GM06990 (cell line): Measurements from ENCODE around the gene LY86.

Source experiments
- DNase-seq: peaks from one replicate; pipeline ENCODE4 v3.0.0-alpha.2; 2011; ENCODE audit not compliant: insufficient read length; ENCODE audit errors: extremely low read depth
- H3K27me3 ChIP-seq: replicated peaks from 2 replicates; pipeline ENCODE4 v1.6.0; 2011; ENCODE audit warnings: low read length; ENCODE audit not compliant: control insufficient read depth, insufficient read depth
- H3K36me3 ChIP-seq: 2 replicates; pipeline ENCODE4 v1.5.1; 2011; ENCODE audit warnings: low read length; ENCODE audit not compliant: control insufficient read depth, insufficient read depth
- H3K4me3 ChIP-seq: replicated peaks from 2 replicates; pipeline ENCODE4 v1.5.1; 2011; ENCODE audit warnings: low read depth, mild to moderate bottlenecking, control low read depth, low read length
- TF ChIP-seq, protein P1 (sequence below): IDR thresholded peaks from 2 replicates; pipeline ENCODE4 v1.5.1; 2011; ENCODE audit warnings: low read length, control low read depth, mild to moderate bottlenecking, inconsistent platforms; ENCODE audit not compliant: insufficient read depth, poor library complexity, severe bottlenecking

LY86 gene

DNA sequence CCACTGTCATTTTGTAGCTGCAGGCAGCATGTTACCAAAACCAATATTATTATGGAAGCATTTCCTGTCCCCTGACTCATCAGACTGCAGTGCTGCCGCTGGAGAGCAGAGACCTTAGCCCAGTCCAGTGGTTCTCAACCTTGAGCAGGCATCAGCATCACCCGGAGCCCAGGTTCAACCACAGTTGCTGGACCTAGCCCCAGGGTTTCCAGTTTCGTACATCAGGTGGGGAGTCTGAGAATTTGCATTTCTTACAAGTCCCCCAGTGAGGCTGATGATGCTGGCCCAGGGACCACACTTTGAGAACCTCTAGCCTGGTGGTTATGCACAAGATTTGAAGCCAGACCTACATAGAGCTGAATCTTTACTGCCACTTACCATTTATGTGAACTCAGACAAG, 47.3 kb downstream of the LY86 start:
- no peaks in the 10 kb centered on the region for H3K27me3 ChIP-seq
- TF ChIP-seq, protein P1, sequence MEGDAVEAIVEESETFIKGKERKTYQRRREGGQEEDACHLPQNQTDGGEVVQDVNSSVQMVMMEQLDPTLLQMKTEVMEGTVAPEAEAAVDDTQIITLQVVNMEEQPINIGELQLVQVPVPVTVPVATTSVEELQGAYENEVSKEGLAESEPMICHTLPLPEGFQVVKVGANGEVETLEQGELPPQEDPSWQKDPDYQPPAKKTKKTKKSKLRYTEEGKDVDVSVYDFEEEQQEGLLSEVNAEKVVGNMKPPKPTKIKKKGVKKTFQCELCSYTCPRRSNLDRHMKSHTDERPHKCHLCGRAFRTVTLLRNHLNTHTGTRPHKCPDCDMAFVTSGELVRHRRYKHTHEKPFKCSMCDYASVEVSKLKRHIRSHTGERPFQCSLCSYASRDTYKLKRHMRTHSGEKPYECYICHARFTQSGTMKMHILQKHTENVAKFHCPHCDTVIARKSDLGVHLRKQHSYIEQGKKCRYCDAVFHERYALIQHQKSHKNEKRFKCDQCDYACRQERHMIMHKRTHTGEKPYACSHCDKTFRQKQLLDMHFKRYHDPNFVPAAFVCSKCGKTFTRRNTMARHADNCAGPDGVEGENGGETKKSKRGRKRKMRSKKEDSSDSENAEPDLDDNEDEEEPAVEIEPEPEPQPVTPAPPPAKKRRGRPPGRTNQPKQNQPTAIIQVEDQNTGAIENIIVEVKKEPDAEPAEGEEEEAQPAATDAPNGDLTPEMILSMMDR: no peak
- no peaks in the 10 kb centered on the region; the same call in 1 of the 2 replicates for H3K36me3 ChIP-seq
- H3K4me3 ChIP-seq: no peak overlapping the region
- DNase-seq: no peak

DNA sequence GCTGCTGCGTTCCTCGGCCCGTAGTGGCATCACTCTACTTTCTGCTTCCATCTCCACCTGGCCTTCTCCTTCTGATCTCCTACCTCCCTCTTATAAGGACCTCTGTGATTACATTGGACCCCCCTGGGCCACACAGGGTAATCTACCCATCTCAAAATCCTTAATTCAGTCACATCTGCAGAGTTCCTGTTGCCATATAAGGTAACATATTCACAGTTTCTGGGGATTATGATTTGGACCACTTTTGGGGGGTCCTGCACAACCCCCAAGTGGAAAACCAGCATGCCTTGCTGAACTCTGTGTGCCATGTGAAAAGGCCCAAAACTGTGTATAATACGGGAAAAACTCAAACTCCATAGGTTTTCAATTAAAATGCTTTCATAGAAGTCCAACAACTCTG, 51.1 kb downstream of the LY86 start:
- DNase-seq: no peak
- Histone ChIP-seq H3K4me3 (no peak overlapping the region), H3K27me3 (no peaks in the 10 kb centered on the region), H3K36me3 (peaks cover 2% of the 10 kb centered on the region)
- TF ChIP-seq, protein P1: no peak

DNA sequence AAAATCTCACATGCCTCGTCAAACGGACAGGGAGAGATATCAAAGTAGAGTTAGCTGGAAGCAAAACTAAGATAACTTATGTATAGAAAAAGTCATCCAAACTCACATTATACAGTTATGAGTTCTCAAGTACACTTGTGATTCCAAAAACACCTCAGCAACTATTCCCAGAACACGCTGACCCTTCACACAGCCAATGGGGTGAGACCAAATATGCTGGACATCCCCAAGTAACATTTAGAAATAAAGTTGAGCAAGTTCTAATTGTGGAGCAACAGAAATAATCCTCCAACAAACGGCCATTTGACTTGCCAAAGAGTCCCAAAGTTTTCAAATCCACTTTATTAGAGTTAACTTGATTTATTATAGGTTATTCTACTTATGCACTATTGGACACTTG, 52.4 kb downstream of the LY86 start:
- no peak for DNase-seq
- Histone ChIP-seq H3K4me3 (no peak overlapping the region), H3K27me3 (no peaks in the 10 kb centered on the region), H3K36me3 (peaks cover 2% of the 10 kb centered on the region)
- TF ChIP-seq, protein P1: no peak

DNA sequence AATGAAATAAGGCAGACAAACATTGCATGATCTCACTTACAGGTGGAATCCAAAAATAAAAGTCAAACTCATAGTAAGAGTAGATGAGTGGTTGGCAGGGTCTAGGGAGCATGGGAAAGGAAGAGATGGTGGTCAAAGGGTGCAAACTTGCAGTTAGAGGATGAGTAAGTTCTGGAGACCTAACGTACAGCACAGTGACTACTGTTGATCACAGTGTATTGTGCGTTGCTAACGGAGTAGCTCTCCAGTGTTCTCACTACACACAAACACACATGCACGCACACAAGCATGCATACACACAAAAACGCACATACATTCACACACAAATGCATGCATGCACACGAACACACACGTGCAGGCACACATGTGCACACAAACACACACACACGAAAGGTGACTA, 54.9 kb downstream of the LY86 start:
- TF ChIP-seq, protein P1: no peak
- DNase-seq: peak; percentile 35
- H3K36me3 ChIP-seq: peaks cover 2% of the 10 kb centered on the region
- no peak overlapping the region for H3K4me3 ChIP-seq
- no peaks in the 10 kb centered on the region for H3K27me3 ChIP-seq

DNA sequence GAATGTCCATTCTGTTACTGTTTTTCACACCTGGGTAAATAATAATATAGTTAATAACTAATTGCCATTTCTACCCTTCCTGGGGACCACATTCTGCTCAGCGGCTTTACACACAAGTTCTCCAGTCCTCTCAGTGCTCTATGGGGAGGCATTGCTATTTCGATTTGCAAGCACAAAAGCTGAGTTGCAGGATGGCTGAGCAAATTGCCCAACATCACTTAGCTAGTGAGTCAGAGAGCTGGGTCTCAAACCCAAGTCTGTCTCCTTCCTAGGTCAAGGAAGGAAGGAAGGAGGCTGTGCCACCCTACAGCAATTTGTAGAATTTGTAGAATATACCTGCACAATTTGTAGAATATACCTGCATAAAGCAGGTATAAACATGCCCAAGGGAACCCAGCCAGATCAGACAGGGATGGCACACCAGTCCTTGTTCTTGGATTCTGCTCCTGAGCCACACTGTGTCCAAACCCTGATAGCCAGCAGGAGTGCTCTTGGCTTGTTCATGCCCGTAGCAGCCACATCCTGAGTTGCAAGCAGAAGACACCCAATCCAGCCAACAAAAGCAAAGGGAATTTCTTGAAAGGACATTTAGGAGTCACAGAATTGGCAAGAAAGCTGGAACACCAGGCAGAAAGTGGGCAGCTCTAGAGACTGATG, 56.9 kb downstream of the LY86 start:
- Histone ChIP-seq H3K36me3 (peaks cover 2% of the 10 kb centered on the region), H3K4me3 (no peak overlapping the region), H3K27me3 (no peaks in the 10 kb centered on the region)
- TF ChIP-seq, protein P1: no peak
- no peak for DNase-seq

DNA sequence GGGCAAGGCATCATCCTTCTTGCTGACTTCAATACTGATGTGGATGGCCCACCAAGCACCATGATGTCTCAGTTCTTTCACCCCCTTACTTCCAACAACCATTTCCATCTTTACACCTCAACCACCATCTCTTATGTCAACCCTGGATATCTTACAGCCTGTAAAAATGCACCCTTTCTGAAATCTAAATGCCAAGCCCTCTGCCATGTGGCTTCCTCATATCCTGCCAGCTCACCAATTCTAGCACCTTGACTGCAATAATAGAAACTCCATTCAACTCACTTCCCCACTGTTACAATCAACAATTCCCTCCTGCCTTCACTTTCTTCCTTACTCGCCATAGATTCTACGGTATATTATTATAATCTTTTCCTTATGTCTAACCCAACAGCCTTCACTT, 57.9 kb downstream of the LY86 start:
- no peak for DNase-seq
- TF ChIP-seq, protein P1: no peak
- Histone ChIP-seq H3K36me3 (peaks cover 2% of the 10 kb centered on the region), H3K4me3 (no peak overlapping the region), H3K27me3 (no peaks in the 10 kb centered on the region)
